ENCODE measurements around the gene MICAL3. TPM values are rescaled to one million over a fixed set of nuclear protein-coding genes. Genes with fewer than 3 reads are reported as not detected.
"Not testable (repeated sequence)": the region's sequence is repeated elsewhere in the genome, so short reads cannot be mapped to it uniquely, and the experiment has no call there.

MICAL3 gene
- polyA plus RNA-seq, 3 donors: 0.23 to 0.84 TPM; not detected in 1

GRCh38 chr22:17988800-17989513 is 35.4 kb downstream of the MICAL3 start:
- Histone ChIP-seq H3K27me3 (ENCODE audit: control insufficient read depth in 2 of 2, insufficient read depth in 2 of 2, low read length in 2 of 2) (no peaks in the 10 kb centered on the region), H3K4me2 (replicated peaks; ENCODE audit: extremely low read depth, low read length, poor library complexity, severe bottlenecking) (no peak overlapping the region), H4K20me1 (ENCODE audit: insufficient read depth, low read length) (no peaks in the 10 kb centered on the region), H3K9ac (ENCODE audit: insufficient read depth, low read length, poor library complexity, severe bottlenecking) (no peak overlapping the region), H3K79me2 (ENCODE audit: insufficient read depth, low read length) (no peaks in the 10 kb centered on the region), H3K36me3 (replicated peaks in 1 of 2; ENCODE audit: control insufficient read depth in 1 of 2, insufficient read depth in 2 of 2, low read length in 2 of 2) (no peaks in the 10 kb centered on the region), H2AFZ (ENCODE audit: insufficient read depth, low read depth, low read length, poor library complexity, severe bottlenecking) (no peak overlapping the region), H3K4me3 (replicated peaks in 1 of 3; ENCODE audit: low read depth in 2 of 3, low read length in 3 of 3) (no peak overlapping the region), H3K9me3 (replicated peaks in 1 of 2; ENCODE audit: control insufficient read depth in 1 of 2, insufficient read depth in 1 of 2, low read length in 2 of 2) (no peaks in the 10 kb centered on the region), H3K27ac (ENCODE audit: low read depth in 1 of 2, low read length in 2 of 2) (no peak overlapping the region), H3K4me1 (ENCODE audit: control insufficient read depth in 1 of 2, insufficient read depth in 2 of 2, low read length in 2 of 2) (no peaks in the 10 kb centered on the region)
- Mint-ChIP-seq H3K4me3 (no peak overlapping the region), H3K36me3 (no peaks in the 10 kb centered on the region), H3K27ac (no peak overlapping the region), H3K27me3 (ENCODE audit: low read depth in 3 of 3) (peaks cover 0 to 3% (median 3%) of the 10 kb centered on the region in 3 donors), H3K9me3 (no peaks in the 10 kb centered on the region), H3K4me1 (peaks cover 4% of the 10 kb centered on the region)
- 94% methylated on average over 16 of the region's 16 CpGs for WGBS (ENCODE audit: insufficient coverage)
- TF ChIP-seq CTCF (IDR thresholded peaks at IDR 0.05): no peak
- intact Hi-C loops (cut with micrococcal nuclease): no loop called here
- no peak for DNase-seq

GRCh38 chr22:17985606-17986005 is 38.8 kb downstream of the MICAL3 start:
- Histone ChIP-seq H3K9me3 (replicated peaks in 1 of 2; ENCODE audit: control insufficient read depth in 1 of 2, insufficient read depth in 1 of 2, low read length in 2 of 2) (no peaks in the 10 kb centered on the region), H3K4me2 (replicated peaks; ENCODE audit: extremely low read depth, low read length, poor library complexity, severe bottlenecking) (no peak overlapping the region), H3K36me3 (replicated peaks in 1 of 2; ENCODE audit: control insufficient read depth in 1 of 2, insufficient read depth in 2 of 2, low read length in 2 of 2) (no peaks in the 10 kb centered on the region), H3K4me1 (ENCODE audit: control insufficient read depth in 1 of 2, insufficient read depth in 2 of 2, low read length in 2 of 2) (peaks cover 2 to 3% of the 10 kb centered on the region in 2 donors), H4K20me1 (ENCODE audit: insufficient read depth, low read length) (no peaks in the 10 kb centered on the region), H3K4me3 (replicated peaks in 1 of 3; ENCODE audit: low read depth in 2 of 3, low read length in 3 of 3) (no peak overlapping the region), H3K27ac (ENCODE audit: low read depth in 1 of 2, low read length in 2 of 2) (no peak overlapping the region), H3K27me3 (ENCODE audit: control insufficient read depth in 2 of 2, insufficient read depth in 2 of 2, low read length in 2 of 2) (no peaks in the 10 kb centered on the region), H3K9ac (ENCODE audit: insufficient read depth, low read length, poor library complexity, severe bottlenecking) (no peak overlapping the region), H2AFZ (ENCODE audit: insufficient read depth, low read depth, low read length, poor library complexity, severe bottlenecking) (no peak overlapping the region), H3K79me2 (ENCODE audit: insufficient read depth, low read length) (no peaks in the 10 kb centered on the region)
- DNase-seq: no peak
- Mint-ChIP-seq H3K27ac (no peak overlapping the region), H3K27me3 (ENCODE audit: low read depth in 3 of 3) (peaks cover 0 to 3% (median 3%) of the 10 kb centered on the region in 3 donors), H3K36me3 (no peaks in the 10 kb centered on the region), H3K4me3 (no peak overlapping the region), H3K9me3 (peaks cover 0 to 2% (median 0%) of the 10 kb centered on the region in 7 donors), H3K4me1 (peaks cover 5% of the 10 kb centered on the region)
- WGBS (ENCODE audit: insufficient coverage): 80% methylated on average over 1 of the region's 5 CpGs
- intact Hi-C loops (cut with micrococcal nuclease): no loop called here
- no peak for TF ChIP-seq CTCF (IDR thresholded peaks at IDR 0.05)

DNA sequence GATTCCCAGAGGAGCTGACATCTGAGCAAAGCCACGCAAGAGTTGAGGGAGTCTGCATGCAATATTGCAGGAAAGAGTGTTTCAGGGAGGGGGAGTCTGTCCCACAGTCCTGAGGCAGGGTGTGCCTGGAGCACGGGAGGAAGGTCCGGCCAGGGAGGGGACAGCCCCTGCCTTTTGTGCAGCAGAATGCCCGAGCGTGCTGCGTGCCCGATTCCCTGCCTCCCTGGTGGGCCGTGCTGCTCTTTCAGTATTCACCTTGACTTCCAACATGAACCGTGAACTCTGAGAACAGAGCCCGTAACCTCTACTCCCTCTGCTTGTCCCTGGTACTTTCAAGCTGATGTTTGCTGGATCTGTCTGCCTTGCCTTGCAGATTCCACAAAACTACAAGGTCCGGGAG is 39.3 kb downstream of the MICAL3 start:
- H3K79me2 ChIP-seq (ENCODE audit: insufficient read depth, low read length); H2AFZ ChIP-seq (ENCODE audit: insufficient read depth, low read depth, low read length, poor library complexity, severe bottlenecking); H3K36me3 ChIP-seq (replicated peaks in 1 of 2; ENCODE audit: control insufficient read depth in 1 of 2, insufficient read depth in 2 of 2, low read length in 2 of 2); DNase-seq; H4K20me1 ChIP-seq (ENCODE audit: insufficient read depth, low read length); H3K9me3 ChIP-seq (replicated peaks in 1 of 2; ENCODE audit: control insufficient read depth in 1 of 2, insufficient read depth in 1 of 2, low read length in 2 of 2); H3K4me2 ChIP-seq (replicated peaks; ENCODE audit: extremely low read depth, low read length, poor library complexity, severe bottlenecking); H3K27ac ChIP-seq (ENCODE audit: low read depth in 1 of 2, low read length in 2 of 2); H3K9ac ChIP-seq (ENCODE audit: insufficient read depth, low read length, poor library complexity, severe bottlenecking); H3K27me3 Mint-ChIP-seq (ENCODE audit: low read depth in 3 of 3); H3K36me3 Mint-ChIP-seq; intact Hi-C loops (cut with micrococcal nuclease); H3K27me3 ChIP-seq (ENCODE audit: control insufficient read depth in 2 of 2, insufficient read depth in 2 of 2, low read length in 2 of 2); H3K4me3 ChIP-seq (replicated peaks in 1 of 3; ENCODE audit: low read depth in 2 of 3, low read length in 3 of 3); H3K9me3 Mint-ChIP-seq; H3K27ac Mint-ChIP-seq; H3K4me1 ChIP-seq (ENCODE audit: control insufficient read depth in 1 of 2, insufficient read depth in 2 of 2, low read length in 2 of 2); H3K4me3 Mint-ChIP-seq: not testable (repeated sequence)
- WGBS (ENCODE audit: insufficient coverage): 78% methylated on average over 10 of the region's 11 CpGs
- peaks cover 10% of the 10 kb centered on the region for H3K4me1 Mint-ChIP-seq

Data from CD14-positive monocyte (primary cell).